ENCODE data around the gene CKS1B.
A peak's percentile ranks its signal among the peaks of the same experiment; 100 is the strongest.

The CKS1B gene

GRCh38 chr1:155004352-155005075, 30.0 kb downstream of the CKS1B start:
- H3K9ac ChIP-seq (ENCODE audit: low read length), result peak overlapping the region; percentile 96
- H3K9me3 ChIP-seq (ENCODE audit: insufficient read depth, low read length), result no peaks in the 10 kb centered on the region
- peaks cover 24% of the 10 kb centered on the region for H4K20me1 ChIP-seq (ENCODE audit: insufficient read depth, low read length)
- H3K36me3 ChIP-seq (replicated peaks; ENCODE audit: low read depth, low read length), result peaks cover 10% of the 10 kb centered on the region
- H2AFZ ChIP-seq (ENCODE audit: low read depth, low read length), result no peak overlapping the region
- H3K4me2 ChIP-seq (ENCODE audit: low read length), result peak overlapping the region; percentile 97
- H3K79me2 ChIP-seq (ENCODE audit: low read length), result peaks cover 59% of the 10 kb centered on the region
- TF ChIP-seq CTCF (IDR thresholded peaks at IDR 0.05; ENCODE audit: low read depth, low read length), result no peak
- TF ChIP-seq EZH2phosphoT487 (IDR thresholded peaks at IDR 0.05; ENCODE audit: low read depth), result no peak
- peak overlapping the region; percentile 93 for H3K4me3 ChIP-seq (ENCODE audit: low read length)
- peak overlapping the region; percentile 92 for H3K27ac ChIP-seq (ENCODE audit: low read length)
- no peaks in the 10 kb centered on the region for H3K27me3 ChIP-seq (ENCODE audit: low read depth, low read length)
- H3K4me1 ChIP-seq (ENCODE audit: low read length), result peaks cover 54% of the 10 kb centered on the region

- H3K4me3 ChIP-seq (ENCODE audit: low read length), result peak overlapping the region; percentile 93
- H3K9ac ChIP-seq (ENCODE audit: low read length), result peak overlapping the region; percentile 96
Measured at GRCh38 chr1:155005076-155006011, 30.9 kb downstream of the CKS1B start.

GRCh38 chr1:155006601-155007101, 32.2 kb downstream of the CKS1B start:
- peak overlapping the region; percentile 96; the same call in 1 of the 2 replicates for H3K9ac ChIP-seq (ENCODE audit: low read length)
- no peak overlapping the region for H2AFZ ChIP-seq (ENCODE audit: low read depth, low read length)
- peaks cover 39% of the 10 kb centered on the region for H4K20me1 ChIP-seq (ENCODE audit: insufficient read depth, low read length)
- peaks cover 59% of the 10 kb centered on the region for H3K79me2 ChIP-seq (ENCODE audit: low read length)
- H3K4me2 ChIP-seq (ENCODE audit: low read length), result peak overlapping the region; percentile 97
- peak overlapping the region; percentile 93 for H3K4me3 ChIP-seq (ENCODE audit: low read length)
- H3K4me1 ChIP-seq (ENCODE audit: low read length), result peaks cover 57% of the 10 kb centered on the region
- peaks cover 10% of the 10 kb centered on the region for H3K36me3 ChIP-seq (replicated peaks; ENCODE audit: low read depth, low read length)
- no peaks in the 10 kb centered on the region for H3K27me3 ChIP-seq (ENCODE audit: low read depth, low read length)
- H3K27ac ChIP-seq (ENCODE audit: low read length), result peak overlapping the region; percentile 92
- no peaks in the 10 kb centered on the region for H3K9me3 ChIP-seq (ENCODE audit: insufficient read depth, low read length)
- TF ChIP-seq EZH2phosphoT487 (IDR thresholded peaks at IDR 0.05; ENCODE audit: low read depth), result no peak
- TF ChIP-seq CTCF (IDR thresholded peaks at IDR 0.05; ENCODE audit: low read depth, low read length), result no peak

More at GRCh38 chr1:155005076-155006011, 30.9 kb downstream of the CKS1B start:
- Histone ChIP-seq H3K4me1 (ENCODE audit: low read length) (peaks cover 57% of the 10 kb centered on the region), H3K27ac (ENCODE audit: low read length) (peak overlapping the region; percentile 92), H3K27me3 (ENCODE audit: low read depth, low read length) (no peaks in the 10 kb centered on the region), H4K20me1 (ENCODE audit: insufficient read depth, low read length) (peaks cover 28% of the 10 kb centered on the region), H3K79me2 (ENCODE audit: low read length) (peaks cover 59% of the 10 kb centered on the region), H2AFZ (ENCODE audit: low read depth, low read length) (no peak overlapping the region), H3K4me2 (ENCODE audit: low read length) (peak overlapping the region; percentile 97), H3K9me3 (ENCODE audit: insufficient read depth, low read length) (no peaks in the 10 kb centered on the region), H3K36me3 (replicated peaks; ENCODE audit: low read depth, low read length) (peaks cover 10% of the 10 kb centered on the region)
- no peak for TF ChIP-seq CTCF (IDR thresholded peaks at IDR 0.05; ENCODE audit: low read depth, low read length)
- TF ChIP-seq EZH2phosphoT487 (IDR thresholded peaks at IDR 0.05; ENCODE audit: low read depth), result no peak
